Loucy (cell line): ENCODE measurements around the gene H2BK1.

Experiments used
- H2AFZ ChIP-seq: fragments of 200-600 bp; sonication (generic); 2 replicates; pipeline ENCODE4 v1.6.0; 2016; ENCODE audit warnings: antibody characterized with exemption, mild to moderate bottlenecking, low read length, moderate library complexity
- H3F3A ChIP-seq: fragments of 200-600 bp; 2 replicates; pipeline ENCODE4 v1.6.0; 2016; ENCODE audit warnings: antibody characterized with exemption, low read depth, mild to moderate bottlenecking
- H3K27me3 ChIP-seq: fragments of 200-600 bp; sonication (generic); 2 replicates; pipeline ENCODE4 v1.6.1; 2014; ENCODE audit warnings: low read length, mild to moderate bottlenecking; ENCODE audit not compliant: insufficient read depth, poor library complexity, severe bottlenecking
- H3K36me3 ChIP-seq: fragments of 200-600 bp; sonication (generic); 2 replicates; pipeline ENCODE4 v1.6.1; 2016; ENCODE audit warnings: low read length; ENCODE audit not compliant: insufficient read depth
- H3K4me1 ChIP-seq: fragments of 200-600 bp; sonication (generic); 2 replicates; pipeline ENCODE4 v1.5.1; 2014; ENCODE audit warnings: low read length, mild to moderate bottlenecking; ENCODE audit not compliant: insufficient read depth, poor library complexity, severe bottlenecking
- H3K4me2 ChIP-seq: fragments of 200-600 bp; sonication (generic); 2 replicates; pipeline ENCODE4 v1.6.0; 2014; ENCODE audit warnings: antibody characterized with exemption, low read length, low read depth, mild to moderate bottlenecking; ENCODE audit not compliant: poor library complexity, severe bottlenecking
- H3K4me3 ChIP-seq: fragments of 200-600 bp; sonication (generic); 2 replicates; pipeline ENCODE4 v1.5.1; 2014; ENCODE audit warnings: low read length, mild to moderate bottlenecking, mixed read lengths; ENCODE audit not compliant: poor library complexity, severe bottlenecking
- H3K79me2 ChIP-seq: fragments of 200-600 bp; sonication (generic); 2 replicates; pipeline ENCODE4 v1.6.1; 2014; ENCODE audit warnings: low read length; ENCODE audit not compliant: insufficient read depth
- H3K9ac ChIP-seq: fragments of 200-600 bp; sonication (generic); 2 replicates; pipeline ENCODE4 v1.6.0; 2014; ENCODE audit warnings: mild to moderate bottlenecking, low read depth, low read length, moderate library complexity; ENCODE audit not compliant: poor library complexity, severe bottlenecking
- H3K9me2 ChIP-seq: fragments of 200-600 bp; sonication (generic); replicated peaks from 2 replicates; pipeline ENCODE4 v1.6.1; 2016; ENCODE audit warnings: low read depth, low read length, mixed read lengths
- H3K9me3 ChIP-seq: fragments of 200-600 bp; sonication (generic); 2 replicates; pipeline ENCODE4 v1.6.1; 2014; ENCODE audit warnings: mild to moderate bottlenecking, antibody characterized with exemption, low read length, low read depth; ENCODE audit not compliant: insufficient read depth
- H4K20me1 ChIP-seq: fragments of 200-600 bp; sonication (generic); 2 replicates; pipeline ENCODE4 v1.6.0; 2014; ENCODE audit warnings: antibody characterized with exemption, low read length, mild to moderate bottlenecking; ENCODE audit not compliant: insufficient read depth, poor library complexity, severe bottlenecking
- CTCF ChIP-seq: fragments of 200-600 bp; sonication (generic); conservative IDR thresholded peaks from 2 replicates; pipeline ENCODE4 v1.5.1; 2014; ENCODE audit warnings: mild to moderate bottlenecking, antibody characterized with exemption, low read length
- EZH2phosphoT487 ChIP-seq: fragments of 200-600 bp; IDR thresholded peaks from 2 replicates; pipeline ENCODE4 v1.6.1; 2018; ENCODE audit warnings: antibody characterized with exemption, mild to moderate bottlenecking, moderate library complexity, borderline replicate concordance

H2BK1 gene

GRCh38 chr7:151255390-151255789 is 45.1 kb upstream of the H2BK1 start:
- TF ChIP-seq CTCF (no peak), EZH2phosphoT487 (no peak)
- no peaks in the 10 kb centered on the region for H3K27me3 ChIP-seq
- no peak overlapping the region for H2AFZ ChIP-seq
- no peak overlapping the region for H3K4me2 ChIP-seq
- H3K9me2 ChIP-seq: no peaks in the 10 kb centered on the region
- no peaks in the 10 kb centered on the region for H4K20me1 ChIP-seq
- H3K79me2 ChIP-seq: no peaks in the 10 kb centered on the region
- H3K4me3 ChIP-seq: no peak overlapping the region
- H3F3A ChIP-seq: no peaks in the 10 kb centered on the region
- H3K9ac ChIP-seq: no peak overlapping the region
- H3K9me3 ChIP-seq: no peaks in the 10 kb centered on the region
- peaks cover 11% of the 10 kb centered on the region for H3K4me1 ChIP-seq
- no peaks in the 10 kb centered on the region for H3K36me3 ChIP-seq

GRCh38 chr7:151254851-151255250 is 44.6 kb upstream of the H2BK1 start:
- H3K4me2 ChIP-seq: no peak overlapping the region
- no peaks in the 10 kb centered on the region for H3K79me2 ChIP-seq
- H3K9ac ChIP-seq: no peak overlapping the region
- peaks cover 11% of the 10 kb centered on the region for H3K4me1 ChIP-seq
- no peak overlapping the region for H3K4me3 ChIP-seq
- no peaks in the 10 kb centered on the region for H3K9me2 ChIP-seq
- H4K20me1 ChIP-seq: no peaks in the 10 kb centered on the region
- no peak for TF ChIP-seq CTCF
- no peak for TF ChIP-seq EZH2phosphoT487
- no peaks in the 10 kb centered on the region for H3K27me3 ChIP-seq
- no peaks in the 10 kb centered on the region for H3K36me3 ChIP-seq
- H3F3A ChIP-seq: no peaks in the 10 kb centered on the region
- no peak overlapping the region for H2AFZ ChIP-seq
- H3K9me3 ChIP-seq: no peaks in the 10 kb centered on the region

GRCh38 chr7:151254316-151254715 is 44.0 kb upstream of the H2BK1 start:
- Histone ChIP-seq H2AFZ (no peak overlapping the region), H3K4me1 (peaks cover 11% of the 10 kb centered on the region), H3K9me3 (no peaks in the 10 kb centered on the region), H3K36me3 (no peaks in the 10 kb centered on the region), H3K9me2 (no peaks in the 10 kb centered on the region), H3K79me2 (no peaks in the 10 kb centered on the region), H3K4me2 (no peak overlapping the region), H3K9ac (no peak overlapping the region), H3K4me3 (no peak overlapping the region), H3F3A (no peaks in the 10 kb centered on the region), H3K27me3 (no peaks in the 10 kb centered on the region), H4K20me1 (no peaks in the 10 kb centered on the region)
- TF ChIP-seq CTCF: no peak
- TF ChIP-seq EZH2phosphoT487: no peak
